ENCODE data around the gene KCNJ14. TPM values are rescaled to one million over a fixed set of nuclear protein-coding genes. Genes with fewer than 3 reads are reported as not detected.

KCNJ14 gene
- total RNA-seq, 1 donor from 2014 or later = 2.0 TPM

- H3K27me3 Mint-ChIP-seq (ENCODE audit: low read depth) = peaks cover 36% of the 10 kb centered on the region
- H3K36me3 Mint-ChIP-seq (ENCODE audit: low read depth) = no peaks in the 10 kb centered on the region
- H3K9me3 Mint-ChIP-seq = no peaks in the 10 kb centered on the region
- peaks cover 14% of the 10 kb centered on the region for H3K4me1 Mint-ChIP-seq
- TF ChIP-seq CTCF (conservative IDR thresholded peaks at IDR 0.05) = no peak
- H3K4me3 Mint-ChIP-seq = peak overlapping the region; percentile 83
- no peak overlapping the region for H3K27ac Mint-ChIP-seq (ENCODE audit: unreplicated experiment)
- peak; percentile 68 for DNase-seq (ENCODE audit: low read depth, low spot score)
Measured at GRCh38 chr19:48510421-48511268, 55.3 kb downstream of the KCNJ14 start.

- Mint-ChIP-seq H3K27me3 (ENCODE audit: low read depth) (peaks cover 34% of the 10 kb centered on the region), H3K27ac (ENCODE audit: unreplicated experiment) (no peak overlapping the region), H3K4me3 (peak overlapping the region; percentile 83), H3K9me3 (no peaks in the 10 kb centered on the region), H3K4me1 (peaks cover 14% of the 10 kb centered on the region), H3K36me3 (ENCODE audit: low read depth) (no peaks in the 10 kb centered on the region)
- no peak for TF ChIP-seq CTCF (conservative IDR thresholded peaks at IDR 0.05)
- no peak for DNase-seq (ENCODE audit: low read depth, low spot score)
Measured at GRCh38 chr19:48511321-48511731, 56.0 kb downstream of the KCNJ14 start.

DNA sequence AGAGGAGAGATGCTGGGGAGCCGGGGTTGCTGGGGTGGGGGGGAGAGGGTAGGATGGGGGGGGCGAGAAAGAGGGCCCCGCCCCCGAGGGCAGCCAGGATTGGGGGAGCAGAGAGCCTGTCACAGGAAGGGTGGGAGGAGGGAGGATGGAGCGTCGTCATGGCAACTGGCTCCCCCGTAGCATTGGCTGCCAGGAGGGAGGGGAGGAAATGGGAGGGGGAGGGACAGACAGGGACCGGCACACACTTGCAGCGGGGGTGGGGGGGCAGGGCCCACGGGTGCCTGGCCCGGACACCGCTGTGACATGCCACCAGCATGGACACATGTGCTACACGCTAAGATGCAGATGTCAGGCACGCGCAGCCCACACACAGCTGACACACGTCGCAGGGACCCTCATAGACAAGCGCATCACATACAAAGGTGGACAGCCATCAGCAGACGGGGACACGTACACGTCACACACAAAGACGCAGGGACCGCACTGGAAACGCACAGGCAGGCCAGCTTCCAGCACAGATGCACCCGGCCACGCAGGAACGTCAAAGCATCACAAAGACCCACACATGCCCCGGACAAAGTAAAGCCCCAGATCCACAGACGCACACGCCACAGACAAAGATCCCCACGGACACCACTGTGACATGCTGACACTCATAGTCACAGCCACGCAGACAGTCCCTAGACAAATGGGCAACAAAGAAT, 56.6 kb downstream of the KCNJ14 start, which contains the start of gene LMTK3:
LMTK3 (minus strand) TSS at position 36 of the 704 bp plus-strand sequence. CDS start 259 bp downstream, outside the sequence.
- Mint-ChIP-seq H3K36me3 (ENCODE audit: low read depth) (no peaks in the 10 kb centered on the region), H3K27ac (ENCODE audit: unreplicated experiment) (no peak within 1 kb of the TSS), H3K27me3 (ENCODE audit: low read depth) (peaks cover 35% of the 10 kb centered on the region), H3K4me3 (peak within 1 kb of the TSS; percentile 83), H3K9me3 (no peaks in the 10 kb centered on the region), H3K4me1 (peaks cover 14% of the 10 kb centered on the region)
- TF ChIP-seq CTCF (conservative IDR thresholded peaks at IDR 0.05) = no peak
- DNase-seq (ENCODE audit: low read depth, low spot score) = no peak

- H3K4me1 Mint-ChIP-seq = peaks cover 14% of the 10 kb centered on the region
Measured at GRCh38 chr19:48512504-48513288, 57.3 kb downstream of the KCNJ14 start.

More at GRCh38 chr19:48512504-48513288, 57.3 kb downstream of the KCNJ14 start:
- Mint-ChIP-seq H3K9me3 (no peaks in the 10 kb centered on the region), H3K27ac (ENCODE audit: unreplicated experiment) (no peak overlapping the region), H3K4me3 (no peak overlapping the region), H3K27me3 (ENCODE audit: low read depth) (peaks cover 33% of the 10 kb centered on the region), H3K36me3 (ENCODE audit: low read depth) (no peaks in the 10 kb centered on the region)
- DNase-seq (ENCODE audit: low read depth, low spot score) = no peak
- no peak for TF ChIP-seq CTCF (conservative IDR thresholded peaks at IDR 0.05)
